ENCODE data around the gene SPAAR.

SPAAR gene

DNA sequence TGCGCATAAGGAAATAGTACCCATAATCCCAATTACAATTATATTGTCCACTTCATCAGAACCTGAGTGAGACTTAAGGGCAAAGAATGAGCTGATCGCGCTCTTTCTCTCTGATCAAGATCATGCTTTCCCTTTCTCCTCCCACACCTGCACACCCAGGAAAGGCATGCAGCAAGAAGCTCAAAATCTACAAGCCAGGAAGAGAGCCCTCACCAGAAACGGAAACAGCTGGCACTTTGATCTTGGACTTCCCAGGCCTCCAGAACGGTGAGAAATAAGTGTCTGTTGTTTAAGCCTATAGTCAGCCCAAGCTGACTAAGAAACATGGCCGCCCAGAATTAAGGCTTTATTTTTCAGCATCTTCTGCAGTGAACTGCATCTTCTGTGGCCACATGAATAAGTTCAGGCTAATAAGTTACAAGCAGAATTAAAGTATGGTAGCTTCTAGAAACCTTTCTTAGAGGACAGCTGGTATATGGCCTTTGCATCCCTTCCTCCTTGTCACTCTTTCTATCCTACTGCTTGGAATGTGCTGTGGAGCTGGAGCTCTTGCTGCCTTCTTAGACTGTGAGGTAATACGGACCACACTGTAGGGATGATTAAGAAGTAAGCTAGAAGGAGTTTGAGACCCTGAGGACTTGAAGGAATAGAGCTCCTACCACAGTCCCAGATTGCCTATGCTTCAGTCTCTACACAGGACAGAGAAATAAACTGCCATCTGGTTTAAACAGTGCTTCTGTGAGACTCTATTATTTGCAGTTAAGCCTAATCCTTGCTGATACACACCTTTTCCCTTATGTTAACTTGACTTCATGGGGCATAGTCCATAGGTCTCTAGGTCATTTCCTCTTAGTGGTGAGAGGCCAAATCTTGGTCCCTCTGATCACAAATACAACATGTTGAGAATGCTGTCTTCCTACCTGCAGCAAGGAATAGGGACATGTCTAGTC, 31.4 kb downstream of the SPAAR start:
- no peak overlapping the region for H3K4me3 ChIP-seq (ENCODE audit: low read depth, low read length)
- no peak for DNase-seq (ENCODE audit: low read depth)

DNA sequence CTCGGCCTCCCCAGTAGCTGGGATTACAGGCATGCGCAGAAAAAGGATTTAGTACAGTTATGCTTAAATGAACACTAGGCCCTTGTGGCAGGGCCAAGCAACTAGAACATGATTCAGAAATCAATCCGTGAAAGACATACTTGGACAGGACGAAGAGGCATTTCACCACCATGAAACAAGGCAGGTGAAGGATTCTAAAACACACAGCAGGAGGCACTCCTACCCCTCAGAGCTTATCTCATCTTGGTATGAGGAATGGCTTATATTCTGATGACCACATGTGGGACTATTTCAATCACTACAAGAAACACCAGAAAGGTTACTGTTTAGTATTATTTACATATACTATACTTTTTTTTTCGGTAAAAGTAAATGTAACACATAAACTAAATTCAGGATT, 33.0 kb downstream of the SPAAR start:
- no peak overlapping the region for H3K4me3 ChIP-seq (ENCODE audit: low read depth, low read length)
- DNase-seq (ENCODE audit: low read depth) = no peak

DNA sequence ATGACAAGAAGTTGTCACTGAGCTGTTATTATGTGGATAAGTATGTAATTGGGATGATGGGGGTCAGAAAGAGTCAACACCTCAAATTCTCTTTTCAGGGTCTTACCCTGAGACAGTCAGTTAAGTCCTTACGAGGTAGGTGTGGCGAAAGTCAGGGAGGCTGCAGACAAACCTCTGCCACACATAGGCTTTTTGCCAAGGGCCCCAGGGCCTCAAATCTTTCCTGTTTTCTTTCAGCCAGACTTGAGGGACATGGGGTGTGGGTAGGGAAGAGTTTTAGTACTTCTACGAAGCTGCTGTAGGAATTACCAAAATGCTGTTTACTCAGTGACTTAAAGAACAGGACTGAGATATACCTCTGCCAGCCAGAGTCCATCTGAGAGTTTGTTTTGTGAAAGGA, 34.9 kb downstream of the SPAAR start:
- DNase-seq (ENCODE audit: low read depth) = no peak
- no peak overlapping the region for H3K4me3 ChIP-seq (ENCODE audit: low read depth, low read length)

DNA sequence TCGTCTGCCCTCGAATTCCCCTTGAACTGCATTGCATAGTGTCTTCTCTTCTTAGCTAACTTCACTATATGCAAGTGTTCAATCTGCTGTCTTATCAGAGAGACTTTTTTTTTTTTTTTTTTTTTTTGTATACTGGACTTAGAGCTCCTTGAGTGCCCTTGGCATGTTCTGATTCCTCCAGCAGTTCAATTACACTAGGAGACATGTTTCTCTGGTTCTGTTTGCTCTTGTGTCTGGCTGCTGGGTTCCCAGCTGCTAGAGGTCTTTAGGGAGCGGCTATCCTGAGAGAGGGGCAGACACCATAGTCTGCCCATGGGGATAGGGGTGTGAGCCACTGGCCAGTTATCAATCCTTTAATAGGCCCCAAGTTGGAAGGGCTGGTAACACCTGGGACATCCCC, 35.6 kb downstream of the SPAAR start:
- DNase-seq (ENCODE audit: low read depth) = no peak
- no peak overlapping the region for H3K4me3 ChIP-seq (ENCODE audit: low read depth, low read length)

DNA sequence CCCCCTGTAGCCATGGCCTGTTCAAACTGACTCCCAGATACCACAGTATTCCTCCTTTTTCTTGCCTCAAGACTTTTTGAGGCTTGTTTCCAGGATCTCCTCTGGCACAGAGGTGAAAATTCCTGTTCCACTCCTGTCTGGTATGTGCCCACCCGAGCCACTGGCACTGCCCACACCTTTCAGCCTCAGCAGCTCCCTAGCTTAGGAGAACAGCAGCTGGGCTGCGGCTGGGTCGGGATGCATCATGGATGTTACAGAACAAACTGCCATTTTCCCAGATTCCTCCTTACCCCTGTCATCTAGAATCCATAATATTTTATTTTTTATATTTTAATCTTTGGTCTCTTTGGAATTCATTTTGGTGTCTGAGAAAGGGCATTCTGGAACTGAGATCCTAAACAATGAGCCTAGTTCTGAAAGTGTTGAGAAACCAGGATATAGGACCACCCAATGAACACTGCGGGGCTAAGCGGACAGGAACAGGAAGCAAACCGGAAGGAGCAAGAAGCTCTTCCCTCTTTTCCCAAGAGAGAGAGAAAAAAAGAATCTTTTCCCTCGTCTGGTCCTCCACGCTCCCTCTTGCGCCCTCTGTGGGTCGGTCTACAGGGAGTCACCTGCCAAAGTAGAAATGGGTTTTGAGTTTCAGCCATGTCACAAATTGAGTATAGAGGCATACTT, 36.2 kb downstream of the SPAAR start:
- peak; percentile 63 for DNase-seq (ENCODE audit: low read depth)
- no peak overlapping the region for H3K4me3 ChIP-seq (ENCODE audit: low read depth, low read length)

- DNase-seq (ENCODE audit: low read depth) = no peak
- no peak overlapping the region for H3K4me3 ChIP-seq (ENCODE audit: low read depth, low read length)
These were observed 39.2 kb downstream of the SPAAR start for GRCh38 chr9:35948451-35948850.

DNA sequence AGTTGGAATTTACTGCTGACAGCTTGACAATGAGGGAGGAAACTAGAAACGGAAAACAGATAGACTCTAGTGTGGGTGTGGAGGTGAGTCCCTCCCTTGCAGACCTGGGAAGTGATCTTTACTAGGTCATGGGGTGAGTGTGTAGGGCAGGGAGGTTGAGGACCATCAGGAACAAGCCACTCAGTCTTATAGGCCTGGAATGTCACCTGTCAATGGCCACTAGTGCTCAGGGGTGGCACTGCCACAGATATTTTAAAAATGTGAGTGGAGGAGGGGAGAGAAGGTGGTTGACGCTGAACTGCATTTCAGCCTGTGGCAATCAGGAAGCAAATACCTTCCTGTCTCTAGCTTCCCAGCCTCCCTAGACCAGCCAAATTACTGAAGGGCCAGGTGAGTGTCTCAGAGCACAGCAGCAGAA, 39.6 kb downstream of the SPAAR start:
- H3K4me3 ChIP-seq (ENCODE audit: low read depth, low read length) = no peak overlapping the region
- no peak for DNase-seq (ENCODE audit: low read depth)

DNA sequence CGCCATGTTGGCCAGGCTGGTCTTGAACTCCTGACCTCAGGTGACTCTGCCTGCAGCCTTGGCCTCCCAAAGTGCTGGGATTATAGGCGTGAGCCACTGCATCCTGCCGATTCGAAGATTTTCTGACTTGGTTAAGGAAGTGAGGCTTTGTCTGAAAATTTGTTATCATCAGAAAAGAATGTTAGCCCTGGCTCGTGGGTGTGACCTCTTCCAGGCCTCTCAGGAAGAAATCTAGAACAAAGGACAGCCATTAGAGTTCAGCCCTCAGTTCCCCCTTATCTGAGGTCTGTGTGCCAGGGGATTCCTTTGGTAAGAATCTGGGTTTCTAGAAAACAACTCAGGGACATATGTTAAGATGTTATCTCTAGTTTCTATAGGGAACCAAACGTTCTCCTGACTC, 42.4 kb downstream of the SPAAR start:
- DNase-seq (ENCODE audit: low read depth) = no peak
- no peak overlapping the region for H3K4me3 ChIP-seq (ENCODE audit: low read depth, low read length)

DNA sequence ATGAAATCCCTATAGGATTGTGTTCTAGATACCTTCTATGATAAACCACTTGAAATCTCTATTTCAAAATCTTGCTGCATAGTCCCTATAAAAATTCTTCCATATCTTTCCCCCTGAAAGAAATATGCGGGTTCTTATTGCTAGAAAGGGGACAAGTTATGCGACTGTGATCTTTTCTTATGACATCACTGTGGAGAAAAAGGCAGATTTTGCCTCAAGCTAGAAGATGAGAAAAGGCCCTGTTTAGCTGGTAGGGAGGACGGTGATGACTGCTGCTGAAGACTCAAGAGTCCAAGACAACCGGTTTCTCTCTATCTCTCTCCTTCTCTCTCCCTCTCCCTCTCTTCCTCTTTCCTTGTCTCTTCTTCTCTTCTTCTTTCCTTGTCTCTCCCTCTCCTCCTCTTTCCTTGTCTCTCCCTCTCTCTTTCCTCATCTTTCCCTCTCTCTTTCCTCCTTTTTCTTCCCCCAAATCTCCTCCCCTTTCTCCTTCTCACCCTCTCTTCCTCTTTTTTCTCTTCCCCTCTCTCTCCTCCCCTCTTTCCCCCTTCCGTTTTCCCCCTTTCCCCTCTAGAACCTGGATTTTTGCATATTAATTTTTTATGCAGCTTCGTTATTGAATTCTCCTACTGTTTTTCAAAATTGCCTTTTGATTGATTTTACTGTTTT, 43.4 kb downstream of the SPAAR start:
- DNase-seq (ENCODE audit: low read depth) = no peak
- H3K4me3 ChIP-seq (ENCODE audit: low read depth, low read length) = no peak overlapping the region

DNA sequence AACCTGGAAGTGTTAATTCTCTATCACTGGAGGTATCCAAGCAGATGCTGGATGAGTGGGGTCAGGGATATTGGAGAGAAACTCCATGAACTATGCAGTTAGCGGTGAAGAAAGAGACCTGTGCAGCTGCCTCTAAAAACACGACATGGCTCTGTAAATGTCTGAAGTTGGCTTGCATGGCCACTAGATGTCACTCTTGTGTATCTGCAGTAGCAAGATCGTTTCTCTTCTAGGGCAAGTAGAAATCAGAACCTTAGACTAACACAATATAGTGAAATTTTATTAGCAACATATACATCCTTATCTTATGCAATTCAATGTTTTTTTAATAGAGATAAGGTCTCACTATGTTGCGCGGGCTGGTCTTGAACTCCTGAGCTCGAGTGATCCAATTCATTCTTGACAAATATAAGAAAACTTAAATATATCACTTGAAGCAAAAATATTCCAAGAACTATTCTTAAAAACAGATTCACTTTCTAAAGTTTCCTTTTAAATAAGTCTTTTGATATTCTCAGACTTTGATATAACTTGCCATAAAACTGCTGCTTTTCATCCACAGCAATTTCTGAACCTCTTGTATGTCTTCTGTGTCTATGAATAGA, 45.8 kb downstream of the SPAAR start:
- no peak overlapping the region for H3K4me3 ChIP-seq (ENCODE audit: low read depth, low read length)
- peak; percentile 61 for DNase-seq (ENCODE audit: low read depth)

GRCh38 chr9:35956651-35957050, 47.4 kb downstream of the SPAAR start:
- peak; percentile 55 for DNase-seq (ENCODE audit: low read depth)
- H3K4me3 ChIP-seq (ENCODE audit: low read depth, low read length) = no peak overlapping the region

- no peak for DNase-seq (ENCODE audit: low read depth)
- H3K4me3 ChIP-seq (ENCODE audit: low read depth, low read length) = no peak within 1 kb of the TSS
These were observed 49.0 kb downstream of the SPAAR start, which contains the start of gene OR2S2 for GRCh38 chr9:35958104-35958837. OR2S2 (minus strand) TSS chr9:35958154; CDS start chr9:35958098, 56 bp downstream.

DNA sequence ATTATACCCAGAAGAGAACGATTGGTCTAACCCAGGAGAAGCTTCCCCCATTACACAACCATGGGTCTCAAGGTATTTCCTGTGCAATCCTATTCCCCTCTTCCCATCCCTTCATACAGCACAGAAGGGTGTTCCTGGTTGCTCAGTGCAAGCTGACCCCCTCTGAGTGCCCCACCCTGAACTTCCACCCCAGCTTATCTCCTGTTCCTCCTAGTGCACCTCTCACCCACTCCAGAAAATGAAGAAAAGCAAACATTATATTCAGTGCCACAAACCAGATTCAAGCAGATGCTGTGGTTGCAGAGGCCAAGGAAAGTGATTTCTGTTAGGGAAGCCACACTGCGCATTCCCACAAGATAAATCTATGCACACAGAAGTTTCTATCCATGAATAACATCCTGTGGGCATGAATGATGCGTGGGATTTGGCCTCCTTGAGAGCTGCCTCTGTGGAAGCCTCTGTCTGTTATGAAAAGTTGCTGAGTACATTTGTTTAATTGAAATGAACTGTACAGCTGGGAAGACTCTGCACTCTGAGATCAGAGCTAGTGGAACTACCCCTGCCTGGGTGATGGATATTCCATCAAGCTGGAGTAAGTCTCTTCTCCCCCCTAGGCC, 50.9 kb downstream of the SPAAR start:
- peak; percentile 58 for DNase-seq (ENCODE audit: low read depth)
- no peak overlapping the region for H3K4me3 ChIP-seq (ENCODE audit: low read depth, low read length)

Measured in skeletal muscle cell (primary cell).